Activated T-cell treated with anti-CD3 and anti-CD28 coated beads, Interleukin-2, amount 50 U/mL, for 48 hours (primary cell): Measurements from ENCODE around the gene ANO7.
A peak's percentile ranks its signal among the peaks of the same experiment; 100 is the strongest.

Source experiments
- DNase-seq, 2 experiments: peaks; one replicate each; pipeline ENCODE4 v3.0.0-alpha.2; 2020

Gene ANO7

GRCh38 chr2:241213567-241213966 lies 25.1 kb downstream of the ANO7 start:
- no peak for DNase-seq

- DNase-seq: no peak
Observed at GRCh38 chr2:241214209-241214608, 25.7 kb downstream of the ANO7 start.

- no peak for DNase-seq
Observed at GRCh38 chr2:241214766-241215165, 26.3 kb downstream of the ANO7 start.

GRCh38 chr2:241215421-241215820 lies 26.9 kb downstream of the ANO7 start:
- DNase-seq: no peak

GRCh38 chr2:241216211-241216761 lies 27.8 kb downstream of the ANO7 start:
- no peak for DNase-seq

- DNase-seq: peak; percentile 50 to 62
Observed at GRCh38 chr2:241217320-241218031, 29.0 kb downstream of the ANO7 start.

GRCh38 chr2:241218131-241219029 lies 29.9 kb downstream of the ANO7 start:
- peak; percentile 41 to 58 for DNase-seq

GRCh38 chr2:241219030-241219382 lies 30.5 kb downstream of the ANO7 start:
- DNase-seq: no peak

- DNase-seq: no peak
Observed at GRCh38 chr2:241219856-241220356, 31.4 kb downstream of the ANO7 start.

GRCh38 chr2:241223211-241224017 lies 34.9 kb downstream of the ANO7 start:
- no peak for DNase-seq

GRCh38 chr2:241224018-241224850 lies 35.8 kb downstream of the ANO7 start:
- no peak for DNase-seq

GRCh38 chr2:241224851-241225438 lies 36.5 kb downstream of the ANO7 start:
- no peak for DNase-seq

GRCh38 chr2:241225545-241225944 lies 37.1 kb downstream of the ANO7 start:
- no peak for DNase-seq

GRCh38 chr2:241225983-241226382 lies 37.5 kb downstream of the ANO7 start:
- DNase-seq: no peak

GRCh38 chr2:241226723-241227572 lies 38.5 kb downstream of the ANO7 start:
- DNase-seq: no peak

GRCh38 chr2:241227594-241227993 lies 39.1 kb downstream of the ANO7 start:
- DNase-seq: no peak

- no peak for DNase-seq
Observed at GRCh38 chr2:241228081-241228859, 39.8 kb downstream of the ANO7 start.

- DNase-seq: no peak
Observed at GRCh38 chr2:241228860-241229516, 40.5 kb downstream of the ANO7 start.
